Renal cortical epithelial cell (primary cell): ENCODE measurements around the gene TMEM243. TPM values are rescaled to one million over a fixed set of nuclear protein-coding genes. Genes with fewer than 3 reads are reported as not detected.
"Not testable (repeated sequence)": the region's sequence is repeated elsewhere in the genome, so short reads cannot be mapped to it uniquely, and the experiment has no call there.

Source experiments
- DNase-seq: peaks from one replicate; pipeline ENCODE4 v3.0.0-alpha.2; 2011; ENCODE audit warnings: low read depth
- total RNA-seq: library from RNA; depleted of rRNA; stranded (reverse); fragments of >200 nt; gene quantifications from 2 replicates; pipeline ENCODE4 v1.2.3, GENCODE V29; 2014

The TMEM243 gene
- total RNA-seq, 1 donor from 2014 or later, result 54.5 TPM

DNA sequence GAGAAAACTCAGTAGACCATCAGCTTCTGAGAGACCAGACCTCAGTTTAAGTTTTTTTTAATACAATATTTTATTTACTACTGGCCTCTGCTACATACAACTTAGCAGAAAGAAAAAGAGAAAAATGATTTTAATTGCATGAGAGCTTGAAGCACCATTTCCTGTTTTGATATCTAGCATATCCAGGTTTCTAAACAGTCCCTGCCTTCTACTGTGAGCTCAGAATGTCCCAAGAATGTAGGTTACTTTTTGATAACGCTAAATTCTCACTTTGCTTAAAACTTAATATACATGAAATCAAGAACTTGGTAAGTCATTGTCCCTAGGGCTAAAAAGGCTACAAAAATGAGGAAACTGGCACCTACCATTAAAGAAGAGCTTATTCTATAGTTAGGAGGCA, 7.0 kb downstream of the TMEM243 start:
- DNase-seq, result no peak

DNA sequence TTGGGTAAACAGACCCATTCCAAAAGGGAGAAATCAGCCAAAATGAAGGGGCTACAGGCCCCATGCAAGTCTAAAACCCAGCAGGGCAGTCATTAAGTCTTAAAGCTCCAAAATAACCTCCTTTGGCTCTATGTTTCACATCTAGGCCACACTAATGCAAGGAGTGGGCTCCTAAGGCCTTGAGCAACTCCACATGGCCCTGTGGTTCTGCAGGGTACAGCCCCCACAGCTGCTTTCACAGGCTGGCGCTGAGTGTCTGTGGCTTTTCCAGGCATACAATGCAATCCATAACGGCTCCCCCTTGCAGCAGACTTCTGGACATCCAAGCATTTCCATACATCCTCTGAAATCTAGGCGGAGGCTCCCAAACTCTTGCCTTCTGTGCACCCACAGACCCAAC, 9.0 kb downstream of the TMEM243 start:
- no peak for DNase-seq

DNA sequence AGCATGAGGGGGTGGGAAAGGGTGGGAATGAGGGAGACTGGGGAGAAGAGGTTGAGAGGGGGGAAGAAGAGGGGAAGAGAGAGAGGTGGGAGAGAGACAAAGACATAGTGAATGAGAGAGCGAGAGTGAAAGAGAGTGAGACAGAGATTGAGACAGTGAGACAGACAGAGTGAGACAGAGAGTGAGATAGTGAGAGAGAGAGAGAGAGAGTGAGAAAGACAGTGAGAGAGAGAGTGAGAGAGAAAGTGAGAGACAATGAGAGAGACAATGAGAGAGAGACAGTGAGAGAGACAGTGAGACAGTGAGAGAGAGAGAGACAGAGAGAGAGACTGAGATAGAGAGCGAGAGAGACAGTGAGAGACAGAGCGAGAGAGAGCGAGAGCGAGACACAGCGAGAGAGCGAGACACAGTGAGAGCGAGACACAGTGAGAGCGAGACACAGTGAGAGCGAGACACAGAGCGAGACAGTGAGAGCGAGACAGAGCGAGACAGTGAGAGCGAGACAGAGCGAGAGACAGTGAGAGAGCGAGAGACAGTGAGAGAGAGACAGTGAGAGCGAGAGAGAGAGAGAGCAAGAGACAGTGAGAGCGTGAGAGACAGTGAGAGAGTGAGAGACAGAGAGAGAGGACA, 10.1 kb downstream of the TMEM243 start:
- DNase-seq, result no peak

DNA sequence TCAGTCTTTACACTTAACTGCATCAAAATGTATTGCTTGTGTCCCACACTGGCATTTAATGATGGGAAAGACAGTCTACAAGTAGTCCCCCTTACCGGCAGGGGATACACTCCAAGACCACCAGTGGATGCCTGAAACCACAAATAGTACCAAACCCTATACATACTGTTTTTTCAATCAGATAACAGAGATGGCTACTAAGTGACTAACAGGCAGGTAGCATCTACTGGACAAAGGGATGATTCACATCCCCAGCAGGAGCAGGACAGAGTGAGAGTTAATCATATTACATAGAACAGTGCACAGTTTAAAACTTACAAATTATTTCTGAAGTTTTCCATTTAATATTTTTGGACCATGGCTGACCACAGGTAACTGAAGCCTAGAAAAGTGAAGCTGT, 13.2 kb downstream of the TMEM243 start:
- DNase-seq, result peak; percentile 18

DNA sequence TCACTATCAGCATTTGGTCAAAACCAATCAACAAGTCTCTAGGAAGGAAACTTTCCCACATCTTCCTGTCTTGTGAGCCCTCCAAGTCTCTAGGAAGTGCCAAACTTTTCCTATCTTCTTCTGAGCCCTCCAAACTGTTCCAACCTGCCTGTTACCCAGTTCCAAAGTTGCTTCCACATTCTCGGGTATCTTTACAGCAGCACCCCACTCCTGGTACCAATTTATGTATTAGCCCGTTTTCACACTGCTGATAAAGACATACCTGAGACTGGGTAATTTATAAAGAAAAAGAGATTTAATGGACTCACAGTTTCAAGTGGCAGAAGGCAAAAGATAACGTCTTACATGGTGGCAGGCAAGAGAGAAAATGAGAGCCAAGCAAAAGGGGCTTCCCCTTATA, 13.8 kb downstream of the TMEM243 start:
- DNase-seq, result not testable (repeated sequence)

DNA sequence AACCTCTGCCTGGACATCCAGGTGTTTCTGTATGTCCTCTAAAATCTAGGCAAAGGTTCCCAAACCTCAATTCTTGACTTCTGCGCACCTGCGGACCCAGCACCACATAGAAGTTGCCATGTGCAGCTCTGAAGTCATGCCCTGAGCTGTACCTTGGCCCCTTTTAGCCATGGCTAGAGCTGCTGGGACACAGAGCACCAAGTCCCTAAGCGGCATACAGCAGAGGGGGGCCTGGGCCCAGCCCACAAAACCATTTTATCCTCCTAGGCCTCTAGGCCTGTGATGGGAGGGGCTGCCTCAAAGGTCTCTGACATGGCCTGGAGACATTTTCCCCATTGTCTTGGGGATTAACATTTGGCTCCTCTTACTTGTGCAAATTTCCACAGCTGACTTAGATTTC, 14.6 kb downstream of the TMEM243 start:
- DNase-seq, result no peak

DNA sequence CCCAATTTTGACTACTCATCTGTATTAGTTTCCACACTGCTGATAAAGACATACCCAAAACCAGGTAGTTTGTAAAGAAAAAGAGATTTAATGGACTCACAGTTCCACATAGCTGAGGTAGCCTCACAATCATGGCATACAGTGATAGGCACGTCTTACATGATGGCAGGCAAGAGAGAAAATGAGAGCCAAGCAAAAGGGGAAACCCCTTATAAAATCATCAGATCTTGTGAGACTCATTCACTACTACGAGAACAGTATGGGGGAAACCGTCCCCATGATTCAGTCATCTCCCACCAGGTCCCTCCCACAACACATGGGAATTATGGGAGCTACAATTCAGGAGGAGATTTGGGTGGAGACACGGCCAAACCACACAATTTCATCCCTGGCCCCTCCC, 15.6 kb downstream of the TMEM243 start:
- not testable (repeated sequence) for DNase-seq

DNA sequence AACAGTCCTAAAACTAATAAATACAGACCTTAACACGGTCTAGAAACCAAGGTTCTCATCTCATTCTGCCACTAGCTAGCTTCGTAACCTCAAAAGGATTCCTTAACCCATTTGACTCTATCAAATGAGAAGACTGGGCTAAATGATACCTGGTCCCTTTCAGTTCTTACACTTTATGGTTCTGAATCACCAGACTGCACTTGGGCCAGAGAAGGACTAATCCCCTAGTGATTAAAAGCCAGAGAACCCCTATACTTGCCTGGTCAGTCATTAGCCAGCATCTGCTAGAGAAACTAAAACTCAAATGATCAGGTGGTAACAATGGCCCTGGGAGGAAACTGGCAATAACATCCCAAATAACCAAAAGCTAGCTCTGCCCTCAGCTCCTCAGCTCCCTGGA, 16.8 kb downstream of the TMEM243 start:
- DNase-seq, result no peak

DNA sequence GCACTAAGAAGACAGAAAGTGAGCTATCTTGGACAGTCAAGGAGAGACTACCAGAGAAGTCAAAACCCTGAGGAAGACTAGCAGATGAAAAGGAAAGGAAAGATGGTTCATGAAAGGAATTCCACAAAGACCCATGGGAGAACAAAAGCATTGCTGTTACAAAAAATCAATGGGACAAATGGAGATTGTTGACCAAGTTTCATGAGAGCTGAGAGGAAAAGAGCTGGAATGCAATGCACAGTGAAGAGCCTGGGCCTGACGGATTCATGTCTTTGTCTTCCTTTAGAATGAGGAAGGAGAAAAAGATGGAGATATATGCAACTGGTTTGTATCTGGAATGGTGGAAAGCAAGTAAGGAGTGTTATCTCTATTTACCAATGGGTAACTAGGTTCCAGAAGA, 17.3 kb downstream of the TMEM243 start:
- no peak for DNase-seq

DNA sequence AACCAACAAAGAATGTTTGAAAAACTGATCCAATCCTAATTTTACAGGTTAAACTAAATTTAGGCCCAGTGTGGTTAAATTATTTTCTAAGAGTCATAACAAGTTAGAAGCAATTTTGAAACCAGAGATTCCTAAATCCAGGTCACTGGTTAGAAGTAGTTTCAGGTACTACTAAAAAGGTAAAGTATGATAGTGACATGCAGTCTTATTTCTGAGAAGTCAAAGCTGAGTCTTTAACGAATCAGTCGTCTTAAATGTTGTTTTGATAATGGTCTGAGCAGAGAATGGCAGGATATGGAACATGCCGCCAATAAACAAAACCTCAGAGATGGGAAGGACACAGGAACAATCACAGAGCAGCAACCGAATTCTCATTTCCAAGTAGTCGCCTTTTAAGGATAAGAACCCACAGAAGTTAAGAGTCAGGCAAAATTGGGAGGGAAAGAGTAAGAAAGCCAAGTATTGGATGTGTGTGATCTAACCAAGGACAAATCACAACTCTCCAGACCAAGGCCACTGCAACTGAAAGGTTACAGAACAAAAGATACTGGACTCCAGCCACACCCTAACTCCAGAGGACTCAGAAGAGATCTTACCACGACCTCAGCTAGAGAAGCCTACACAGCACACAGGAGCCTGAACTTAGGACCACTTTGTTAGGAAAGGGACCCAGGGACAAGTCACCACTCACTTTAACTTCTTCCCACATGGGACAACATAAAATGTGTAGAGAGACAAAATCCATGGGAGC, 19.7 kb downstream of the TMEM243 start:
- DNase-seq, result no peak

DNA sequence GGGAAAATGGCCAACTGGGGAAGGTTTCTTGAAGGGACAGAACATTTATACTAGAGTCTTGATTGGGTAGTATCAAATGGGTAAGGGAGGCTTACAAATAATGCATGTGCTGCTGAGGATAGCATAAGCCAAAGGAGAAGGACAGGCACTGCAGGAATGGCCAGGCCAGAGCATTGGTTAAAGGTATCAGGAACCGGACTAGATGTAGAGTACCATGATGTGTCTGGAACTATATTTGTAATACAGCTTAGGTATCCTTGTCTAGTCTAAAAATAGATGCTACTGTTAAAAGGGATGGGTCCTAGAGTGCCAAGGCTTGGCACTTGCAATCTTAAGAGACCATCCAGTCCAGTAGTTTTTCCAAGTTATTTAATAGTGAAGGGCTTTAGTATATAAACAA, 20.3 kb downstream of the TMEM243 start:
- DNase-seq, result no peak

DNA sequence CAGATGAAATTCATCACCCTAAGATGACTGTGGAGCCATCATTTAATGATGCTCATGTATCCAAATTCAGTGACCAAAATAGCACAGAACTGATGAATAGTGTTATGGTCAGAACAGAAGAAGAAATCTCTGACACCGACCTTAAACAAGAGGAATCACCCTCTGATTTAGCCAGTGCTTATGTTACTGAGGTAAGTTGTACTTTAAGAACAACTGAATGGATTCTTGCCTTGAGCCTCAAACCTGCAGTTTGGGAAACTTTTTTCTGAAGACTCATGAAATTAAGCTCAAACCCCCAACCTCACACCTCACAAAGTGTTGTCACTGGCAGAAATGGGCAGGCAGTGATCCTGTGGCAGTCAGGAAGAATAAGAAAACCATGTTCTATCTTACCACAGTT, 25.6 kb downstream of the TMEM243 start:
- no peak for DNase-seq

DNA sequence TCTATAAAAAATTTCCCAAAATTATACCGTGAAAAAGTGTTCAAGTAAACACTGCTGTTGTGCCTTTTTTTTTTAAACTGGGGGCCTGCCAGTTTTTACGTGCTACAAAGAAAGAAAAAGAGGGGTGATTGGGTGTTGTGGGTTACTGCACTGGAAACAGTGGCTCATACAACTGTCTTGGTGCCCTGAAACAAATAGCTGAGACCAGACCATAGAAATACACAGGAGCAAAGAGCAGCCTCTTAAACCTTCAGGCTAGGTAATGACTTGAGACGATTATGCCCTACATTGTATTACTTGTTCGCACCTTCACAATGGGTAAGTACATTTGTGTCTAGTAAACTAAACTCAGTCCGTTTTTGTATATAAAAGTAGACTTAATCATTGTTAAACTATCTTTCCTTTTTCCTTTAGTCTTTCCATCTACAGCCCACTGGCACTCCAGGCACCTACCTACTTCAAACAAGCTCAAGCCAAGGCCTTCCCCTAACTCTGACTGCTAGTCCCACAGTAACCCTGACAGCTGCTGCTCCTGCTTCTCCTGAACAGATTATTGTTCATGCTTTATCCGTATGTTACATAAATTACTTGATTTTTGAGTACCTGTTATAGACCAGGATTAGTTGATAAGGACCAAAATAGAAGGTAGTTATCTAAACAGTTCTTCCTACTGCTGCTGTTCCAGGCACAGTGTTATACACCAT, 26.6 kb downstream of the TMEM243 start:
- no peak for DNase-seq

DNA sequence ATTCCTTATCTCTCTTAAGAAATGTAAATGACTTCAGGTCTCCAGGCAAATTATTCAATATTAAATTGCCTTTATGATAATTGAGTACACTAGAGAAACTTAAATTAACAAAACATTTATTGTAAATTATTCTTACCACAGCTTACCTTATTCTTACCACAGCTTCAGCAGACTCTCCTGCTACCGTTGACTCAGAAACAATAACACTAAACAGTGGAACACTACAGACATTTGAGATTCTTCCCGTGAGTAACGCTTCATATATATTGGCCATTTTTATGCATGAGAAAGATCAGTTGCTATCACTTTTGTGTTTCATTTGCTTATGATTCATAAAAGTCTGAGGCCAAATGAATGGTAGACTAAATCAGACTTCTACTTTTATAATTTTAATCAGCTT, 28.7 kb downstream of the TMEM243 start:
- DNase-seq, result no peak

DNA sequence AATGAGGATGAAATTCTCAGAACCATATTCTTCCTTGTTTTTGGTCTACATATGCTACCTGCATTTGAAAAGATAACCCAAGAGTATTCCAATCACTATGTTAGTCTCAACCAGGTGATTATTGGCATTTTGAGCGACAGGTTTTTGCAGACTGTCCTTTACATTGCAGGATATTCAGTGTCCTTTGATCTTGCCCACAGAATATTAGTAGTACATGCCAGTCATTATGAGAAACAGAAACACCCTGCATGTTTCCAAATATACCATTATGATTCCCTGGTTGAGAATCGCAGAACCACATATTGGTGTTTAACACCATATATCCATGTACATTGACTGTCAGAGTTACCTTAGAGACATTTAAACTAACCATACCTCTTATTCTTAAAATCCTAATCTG, 30.6 kb downstream of the TMEM243 start:
- no peak for DNase-seq

DNA sequence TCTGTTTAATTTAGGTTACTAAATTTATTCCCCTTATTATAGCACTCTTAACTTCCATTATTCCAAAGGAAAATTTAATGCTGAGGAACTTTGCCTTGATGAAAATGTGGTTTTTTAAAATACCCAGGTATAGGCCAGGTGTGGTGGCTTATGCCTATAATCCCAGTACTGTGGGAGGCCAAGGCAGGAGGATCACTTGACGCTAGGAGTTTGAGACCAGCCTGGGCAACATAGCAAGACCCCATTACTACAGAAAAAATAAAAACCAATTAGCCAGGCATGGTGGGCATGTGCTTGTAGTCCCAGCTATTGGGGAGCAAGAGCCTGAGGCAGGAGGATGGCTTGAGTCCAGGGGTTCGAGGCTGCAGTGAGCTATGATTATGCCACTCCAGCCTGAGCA, 32.4 kb downstream of the TMEM243 start:
- DNase-seq, result no peak

DNA sequence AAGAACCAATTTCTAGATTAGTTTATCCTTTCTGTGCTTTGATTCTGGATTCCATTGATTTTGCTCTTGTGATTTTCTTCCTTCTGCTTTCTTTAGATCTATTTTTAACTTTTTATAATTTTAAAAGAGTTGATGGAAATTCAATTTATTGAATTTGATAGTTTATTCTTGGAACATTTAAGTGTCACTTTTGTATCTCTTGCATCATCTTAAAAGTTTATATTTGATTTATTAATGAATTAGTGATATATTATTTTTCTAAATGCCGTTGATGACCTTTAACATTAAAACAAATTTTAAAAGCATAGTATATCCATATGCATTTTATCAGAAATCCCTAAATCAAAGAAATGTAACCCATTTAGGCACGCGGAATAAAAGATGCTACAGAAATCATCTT, 40.4 kb downstream of the TMEM243 start:
- DNase-seq, result no peak

DNA sequence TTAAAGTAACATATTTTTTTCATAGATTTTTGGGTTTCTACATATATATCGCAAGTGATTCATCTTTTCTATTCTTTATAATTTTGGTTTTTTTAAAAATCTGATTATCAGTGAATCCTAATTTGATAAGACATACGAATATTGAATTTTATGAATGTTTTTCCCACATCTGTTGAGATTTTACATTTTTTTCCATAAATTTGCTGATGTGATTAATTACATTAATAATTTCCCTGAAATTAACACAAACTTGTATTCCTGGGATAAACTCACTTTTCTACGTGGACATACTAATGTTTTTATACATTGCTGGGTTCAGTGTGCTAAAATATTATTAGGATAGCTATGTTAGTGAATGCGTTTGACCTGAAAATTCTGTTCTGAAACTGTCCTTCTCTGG, 41.2 kb downstream of the TMEM243 start:
- DNase-seq, result no peak

DNA sequence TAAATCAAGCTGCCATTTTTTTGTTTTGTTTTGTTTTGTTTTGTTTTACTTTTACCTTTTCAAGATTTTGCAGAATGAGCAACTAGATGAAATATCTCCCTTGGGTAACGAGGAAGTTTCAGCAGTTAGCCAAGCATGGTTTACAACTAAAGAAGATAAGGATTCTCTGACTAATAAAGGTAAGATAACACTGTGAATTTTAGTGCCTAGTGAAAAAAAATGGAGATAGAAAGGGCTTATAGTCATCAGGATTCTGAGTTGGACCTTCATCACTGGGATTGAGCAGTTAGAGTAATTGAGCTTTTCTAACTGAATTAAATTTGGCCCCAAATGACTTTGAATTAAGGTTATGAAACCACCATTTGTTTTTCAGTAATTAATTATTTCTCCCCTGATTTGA, 46.1 kb downstream of the TMEM243 start:
- no peak for DNase-seq

DNA sequence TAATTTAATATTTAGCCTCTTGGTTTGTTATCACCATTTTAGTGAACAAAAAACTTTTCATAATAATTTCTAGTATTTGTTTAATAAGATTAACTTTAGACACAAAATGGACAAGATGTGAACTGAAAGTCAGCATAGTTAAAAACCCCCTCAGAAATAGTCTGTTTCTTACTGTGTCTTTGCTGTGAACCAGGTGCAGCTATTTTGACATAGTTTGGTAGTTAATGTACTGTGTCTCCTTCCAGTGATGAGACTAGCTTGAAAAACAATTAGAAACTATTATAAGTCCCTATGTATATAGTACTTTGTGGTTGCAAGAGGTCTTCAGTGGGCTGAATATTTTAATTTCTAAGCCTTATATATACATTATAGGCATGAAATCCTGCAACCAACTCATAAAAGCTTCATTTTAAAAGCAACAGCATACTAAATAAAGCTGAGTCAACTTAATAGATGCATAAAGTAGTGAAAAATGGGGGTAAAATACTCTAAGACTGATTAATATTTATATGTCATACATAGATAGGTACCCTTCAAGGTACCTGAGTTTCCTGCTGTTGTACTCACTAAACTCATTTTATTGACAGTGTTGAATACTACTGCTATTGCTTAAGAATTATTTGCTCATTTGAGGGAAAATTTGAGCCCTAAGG, 48.1 kb downstream of the TMEM243 start:
- no peak for DNase-seq

DNA sequence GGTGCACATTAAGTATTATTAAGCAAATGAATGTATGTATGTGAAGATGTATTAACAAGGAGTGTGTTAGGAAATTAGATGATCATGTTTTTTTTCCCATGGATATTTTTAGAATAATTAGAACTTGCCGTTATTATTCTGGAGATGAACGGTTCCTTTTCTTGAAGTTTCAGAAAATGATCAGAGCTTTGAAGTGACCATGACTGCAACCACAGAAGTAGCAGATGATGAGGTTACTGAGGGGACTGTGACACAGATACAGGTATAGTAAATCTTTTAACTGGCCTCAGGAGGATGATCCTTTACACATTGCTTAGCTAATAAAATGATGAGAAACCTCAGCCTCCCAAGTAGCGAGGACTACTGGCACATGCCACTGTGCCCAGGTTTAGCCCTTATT, 48.7 kb downstream of the TMEM243 start:
- DNase-seq, result no peak

DNA sequence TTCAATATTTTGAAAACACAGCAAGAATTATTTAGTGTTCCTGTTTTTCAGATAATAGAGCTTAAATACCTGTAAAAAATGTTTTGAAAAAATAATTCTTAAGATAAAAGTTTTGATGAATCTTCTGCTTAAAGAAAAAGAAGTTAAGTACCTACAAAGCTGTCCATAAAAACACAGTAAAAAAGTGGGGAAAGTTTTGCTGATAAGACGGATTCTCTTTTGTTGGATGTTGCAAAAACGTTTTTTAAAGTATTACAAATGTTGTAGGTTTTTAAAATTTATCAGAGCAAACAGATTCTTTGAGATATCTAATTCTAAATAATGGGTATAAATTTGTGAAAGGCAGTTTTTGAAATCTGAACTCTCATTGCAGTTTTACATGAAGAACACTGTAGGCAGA, 55.1 kb downstream of the TMEM243 start:
- no peak for DNase-seq

DNA sequence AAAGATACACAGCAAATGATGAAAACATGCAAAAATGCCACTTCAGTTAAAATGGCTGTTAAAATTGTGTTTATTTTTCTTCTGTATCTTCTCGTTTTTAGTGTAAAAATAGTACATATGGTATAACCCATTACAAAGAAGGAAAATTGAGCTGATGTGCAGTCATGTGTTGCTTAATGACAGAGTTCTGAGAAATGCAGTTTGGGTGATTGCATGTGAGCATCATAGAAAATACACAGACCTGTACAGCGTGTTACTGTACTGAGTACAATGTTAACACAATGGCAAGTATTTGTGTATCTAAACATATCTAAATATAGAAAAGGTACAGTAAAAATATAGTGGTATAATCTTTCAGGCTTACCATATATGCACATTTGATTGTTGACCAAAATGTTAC, 60.0 kb downstream of the TMEM243 start:
- DNase-seq, result no peak
